K562 (cell line): ENCODE results near the gene CNGA3. TPM values are rescaled to one million over a fixed set of nuclear protein-coding genes. Genes with fewer than 3 reads are reported as not detected.

Source experiments
- ATAC-seq: fragments of 200-7000 bp; cut with Tn5 transposase; 3 replicates; pipeline ENCODE4 v1.9.1; 2020; ENCODE audit warnings: moderate library complexity
- BruUV-seq: library from RNA; stranded (reverse); fragments of 400-500 nt; replicated peaks from 2 replicates; lab custom pipeline; 2021; lab: Mats Ljungman, UMichigan
- CTCF ChIA-PET: fragments of 300-600 bp; formaldehyde crosslinking; extraction: SDS; loops from one replicate; lab custom pipeline; 2021; ENCODE audit warnings: low intra/inter-chr PET ratio; lab: Yijun Ruan, JAX
- POLR2A ChIA-PET: fragments of 300-600, 350-650 bp; sonication (Branson Sonifier 250); formaldehyde crosslinking; extraction: SDS; loops from one replicate; lab custom pipeline; 2021; ENCODE audit warnings: antibody characterized with exemption, inconsistent platforms; lab: Yijun Ruan, JAX
- DNase-seq, 4 experiments: peaks; one replicate each; pipeline versions ENCODE4 v3.0.0 to v3.0.0-alpha.2; 2011 to 2018; ENCODE audit warnings: low spot score in 3 of 4, mixed read lengths in 3 of 4; ENCODE audit errors: extremely low read depth in 1 of 4
- FAIRE-seq: peaks from 2 replicates; lab custom pipeline; 2011; peaks lifted over from hg19 to GRCh38; lab: Jason Lieb, UNC
- H2AFZ ChIP-seq: 2 replicates; pipeline ENCODE4 v1.6.0; 2011; ENCODE audit warnings: low read depth, low read length, control low read depth, inconsistent platforms
- H3K27ac ChIP-seq: fragments of 200-600 bp; 3 replicates; pipeline ENCODE4 v1.8.0; 2011; ENCODE audit warnings: low read depth, mild to moderate bottlenecking, control low read depth, inconsistent platforms, low read length, moderate library complexity, mixed read lengths; ENCODE audit errors: extremely low read depth
- H3K27me3 ChIP-seq, 2 experiments: fragments of 300-600 bp in 1 of 2; 2 replicates in 1 of 2; 3 replicates in 1 of 2; pipeline versions ENCODE4 v1.6.0 to v1.8.0; 2011; ENCODE audit warnings: inconsistent platforms in 2 of 2, low read length in 2 of 2, mild to moderate bottlenecking in 1 of 2, mixed read lengths in 1 of 2, moderate library complexity in 1 of 2; ENCODE audit not compliant: control insufficient read depth in 2 of 2, insufficient read depth in 2 of 2
- H3K36me3 ChIP-seq: fragments of 300-600 bp; 3 replicates; pipeline ENCODE4 v1.8.0; 2011; ENCODE audit warnings: mild to moderate bottlenecking, low read length, inconsistent platforms; ENCODE audit not compliant: control insufficient read depth, insufficient read depth
- H3K4me1 ChIP-seq, 2 experiments: fragments of 200-600 bp in 1 of 2; replicated peaks in 1 of 2; 2 replicates in 1 of 2; 3 replicates in 1 of 2; pipeline versions ENCODE4 v1.5.1 to v1.8.0; 2011; ENCODE audit warnings: inconsistent platforms in 2 of 2, low read length in 2 of 2, mild to moderate bottlenecking in 1 of 2, mixed read lengths in 1 of 2, moderate library complexity in 1 of 2; ENCODE audit not compliant: control insufficient read depth in 2 of 2, insufficient read depth in 2 of 2
- H3K4me2 ChIP-seq: 2 replicates; pipeline ENCODE4 v1.6.1; 2011; ENCODE audit warnings: low read length, control low read depth, inconsistent platforms, mixed read lengths; ENCODE audit not compliant: insufficient read depth
- H3K4me3 ChIP-seq: fragments of 200-600 bp; sonication (generic), shearing (Covaris generic); 2 replicates; pipeline ENCODE4 v1.5.1; 2016; ENCODE audit warnings: control low read depth, inconsistent platforms
- H3K79me2 ChIP-seq: fragments of 200-600 bp; 3 replicates; pipeline ENCODE4 v1.8.0; 2011; ENCODE audit warnings: low read length, inconsistent platforms; ENCODE audit not compliant: control insufficient read depth, insufficient read depth
- H3K9ac ChIP-seq, 2 experiments: 2 replicates each; pipeline versions ENCODE4 v1.6.0 to v1.6.1; 2011; ENCODE audit warnings: low read depth in 2 of 2, low read length in 2 of 2, control low read depth in 1 of 2, inconsistent platforms in 1 of 2, mild to moderate bottlenecking in 1 of 2, mixed read lengths in 1 of 2; ENCODE audit not compliant: insufficient read depth in 1 of 2
- H3K9me1 ChIP-seq: one replicate; pipeline ENCODE4 v1.6.0; 2011; ENCODE audit warnings: inconsistent platforms, mild to moderate bottlenecking, low read length, moderate library complexity; ENCODE audit not compliant: control insufficient read depth, insufficient read depth
- H3K9me3 ChIP-seq: replicated peaks from 2 replicates; pipeline ENCODE4 v1.5.1; 2011; ENCODE audit warnings: low read depth, low read length, inconsistent platforms; ENCODE audit not compliant: control insufficient read depth, insufficient read depth
- H4K20me1 ChIP-seq: replicated peaks from 2 replicates; pipeline ENCODE4 v1.6.1; 2011; ENCODE audit warnings: low read length, inconsistent platforms, mixed read lengths; ENCODE audit not compliant: control insufficient read depth, insufficient read depth
- DMBX1 ChIP-seq: fragments of 250-450 bp; sonication (Bioruptor Pico); IDR thresholded peaks from 2 replicates; pipeline ENCODE4 v1.8.0; 2022; ENCODE audit warnings: inconsistent platforms, mild to moderate bottlenecking, moderate library complexity, borderline replicate concordance
- EHMT2 ChIP-seq: fragments of 450-650 bp; IDR thresholded peaks from 2 replicates; pipeline ENCODE4 v1.6.1; 2018; ENCODE audit warnings: antibody characterized with exemption
- LARP7 ChIP-seq: fragments of 450-650 bp; IDR thresholded peaks from 2 replicates; pipeline ENCODE4 v1.6.1; 2016
- MEF2A ChIP-seq: IDR thresholded peaks from 2 replicates; pipeline ENCODE4 v1.6.1; 2011; ENCODE audit warnings: low read depth, mild to moderate bottlenecking, low read length, moderate library complexity; ENCODE audit not compliant: control insufficient read depth
- RAD21 ChIP-seq, 2 experiments: fragments of 250-450 bp in 1 of 2; fragments of 450-650 bp in 1 of 2; sonication (Bioruptor Pico) in 1 of 2; formaldehyde crosslinking in 1 of 2; IDR thresholded peaks in 1 of 2; conservative IDR thresholded peaks in 1 of 2; 2 replicates each; pipeline versions ENCODE4 v1.4.0 to v1.8.0; 2020 to 2022; ENCODE audit warnings: mild to moderate bottlenecking in 2 of 2, moderate library complexity in 1 of 2
- RFX7 ChIP-seq: fragments of 250-450 bp; sonication (Bioruptor Pico); IDR thresholded peaks from 2 replicates; pipeline ENCODE4 v1.5.1; 2021; ENCODE audit warnings: mild to moderate bottlenecking
- ZNF12 ChIP-seq: sonication (generic); formaldehyde crosslinking; IDR thresholded peaks from 2 replicates; pipeline ENCODE4 v1.4.0; 2020; ENCODE audit warnings: mild to moderate bottlenecking, missing genetic modification reagents
- ZNF134 ChIP-seq: fragments of 250-450 bp; sonication (Bioruptor Pico); conservative IDR thresholded peaks from 2 replicates; pipeline ENCODE4 v1.4.0; 2020
- ZNF212 ChIP-seq: fragments of 450-650 bp; formaldehyde crosslinking; IDR thresholded peaks from 2 replicates; pipeline ENCODE4 v1.4.0; 2020; ENCODE audit warnings: mild to moderate bottlenecking
- ZNF263 ChIP-seq: sonication (generic); formaldehyde crosslinking; IDR thresholded peaks from 2 replicates; pipeline ENCODE4 v1.8.0; 2022; ENCODE audit warnings: mild to moderate bottlenecking, missing genetic modification reagents, borderline replicate concordance
- WGBS: fragments of 100-300 bp; shearing (Covaris generic); methylation state at CpG from one replicate; pipeline ENCODE4 v1.1.6; 2016; ENCODE audit warnings: low coverage, mixed read lengths; ENCODE audit not compliant: insufficient coverage; ENCODE audit errors: missing lambda C conversion rate; 5-methylcytosine and 5-hydroxymethylcytosine counted together
- in situ Hi-C: fragments of 300-500 bp; cut with MboI; formaldehyde crosslinking; loops from 4 replicates; pipeline ENCODE4 v1.15.0; 2018; ENCODE audit warnings: inconsistent platforms, mixed read lengths
- intact Hi-C: fragments of 100-400 bp; cut with micrococcal nuclease; formaldehyde crosslinking; loops from 2 replicates; pipeline ENCODE4 v1.14.2; 2022
- polyA plus RNA-seq, 8 experiments: library from polyadenylated mRNA; depleted of rRNA in 4 of 8; stranded (reverse) in 5 of 8; unstranded in 3 of 8; fragments of >200 nt; fragmentation: Nextera tagmentation in 2 of 8; fragmentation: Illumina TruSeq in 1 of 8; extraction: Ambion mirVana in 2 of 8; extraction: Trizol in 1 of 8; gene quantifications; 2 replicates each; pipeline versions ENCODE4 v1.2.1 to v1.2.3, GENCODE V29; 2011 to 2014; ENCODE audit warnings: inconsistent platforms in 1 of 8, missing spikeins in 1 of 8
- total RNA-seq, 7 experiments: library from RNA; depleted of rRNA in 6 of 7; stranded (reverse); fragments of >200 nt in 6 of 7; fragmentation: Illumina TruSeq in 2 of 7; extraction: Trizol in 2 of 7; gene quantifications; 2 replicates each; pipeline versions ENCODE4 v1.2.1 to v1.2.3, GENCODE V29; 2011 to 2021; ENCODE audit warnings: low replicate concordance in 1 of 7
- TF ChIP-seq, protein P1 (sequence below): fragments of 250-450 bp; sonication (Bioruptor Pico); IDR thresholded peaks from 2 replicates; pipeline ENCODE4 v1.5.0; 2020; ENCODE audit warnings: mild to moderate bottlenecking, borderline replicate concordance
- TF ChIP-seq, protein P2 (sequence below): IDR thresholded peaks from 3 replicates; pipeline ENCODE4 v1.6.1; 2011; ENCODE audit warnings: borderline replicate concordance, mild to moderate bottlenecking, moderate library complexity; ENCODE audit not compliant: insufficient read length; ENCODE audit errors: extremely low read depth
- TF ChIP-seq, protein P3 (sequence below): fragments of 450-650 bp; formaldehyde crosslinking; IDR thresholded peaks from 2 replicates; pipeline ENCODE4 v1.4.0; 2022; ENCODE audit warnings: missing genetic modification characterization

Gene CNGA3
- total and polyA plus RNA-seq, 9 of the 15 experiments (the other 6 are each of a cell fraction or from before 2014, with no cell fraction given), result not detected

DNA sequence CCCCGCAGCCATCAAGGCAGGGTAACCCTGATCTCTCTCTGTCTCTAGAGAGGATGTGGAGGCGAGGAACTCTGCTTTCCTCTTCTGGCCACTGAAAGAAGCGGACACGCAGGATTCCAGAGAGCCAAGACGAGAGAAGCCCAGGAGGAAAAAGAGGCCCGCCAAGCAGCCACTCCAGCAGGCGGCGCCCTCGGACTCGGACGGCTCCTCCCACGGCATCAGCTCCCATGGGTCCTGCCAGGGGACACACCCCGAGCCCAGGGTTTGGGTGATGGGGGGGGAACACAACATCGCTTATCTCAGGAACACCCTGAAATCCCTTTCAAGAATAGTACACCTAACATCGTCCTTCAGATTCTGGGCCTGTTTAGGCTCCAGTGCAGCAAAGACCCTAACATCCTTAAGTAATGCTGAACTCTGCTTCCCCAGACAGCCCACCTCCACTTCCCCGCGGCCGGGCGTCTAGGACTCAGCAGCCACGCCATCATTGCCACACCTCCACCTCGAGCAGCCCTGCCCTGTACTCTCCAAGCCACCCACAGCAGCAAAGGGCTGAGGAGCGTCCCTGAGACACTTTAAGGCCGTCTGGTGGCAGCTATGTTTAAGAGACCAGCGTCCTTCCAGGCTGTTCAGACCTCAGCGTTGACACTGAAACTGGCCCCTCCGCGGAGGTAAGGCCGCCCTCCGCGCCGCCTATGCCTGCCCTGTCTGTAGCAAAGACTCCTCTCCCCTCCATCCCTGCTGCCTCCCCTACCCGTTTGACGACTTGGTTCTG lies 34.3 kb upstream of the CNGA3 start (continued):
- TF ChIP-seq MEF2A, result no peak
- no peak for TF ChIP-seq ZNF212 (CRISPR knock-in tag)
- no peak for TF ChIP-seq EHMT2
- TF ChIP-seq RAD21 (CRISPR knock-in tag; conservative IDR thresholded peaks at IDR 0.05 in 1 of 2, IDR thresholded peaks at IDR 0.05 in 1 of 2), result peak in 1 of 2 experiments; percentile 44; a peak in 2 of 4 replicates

DNA sequence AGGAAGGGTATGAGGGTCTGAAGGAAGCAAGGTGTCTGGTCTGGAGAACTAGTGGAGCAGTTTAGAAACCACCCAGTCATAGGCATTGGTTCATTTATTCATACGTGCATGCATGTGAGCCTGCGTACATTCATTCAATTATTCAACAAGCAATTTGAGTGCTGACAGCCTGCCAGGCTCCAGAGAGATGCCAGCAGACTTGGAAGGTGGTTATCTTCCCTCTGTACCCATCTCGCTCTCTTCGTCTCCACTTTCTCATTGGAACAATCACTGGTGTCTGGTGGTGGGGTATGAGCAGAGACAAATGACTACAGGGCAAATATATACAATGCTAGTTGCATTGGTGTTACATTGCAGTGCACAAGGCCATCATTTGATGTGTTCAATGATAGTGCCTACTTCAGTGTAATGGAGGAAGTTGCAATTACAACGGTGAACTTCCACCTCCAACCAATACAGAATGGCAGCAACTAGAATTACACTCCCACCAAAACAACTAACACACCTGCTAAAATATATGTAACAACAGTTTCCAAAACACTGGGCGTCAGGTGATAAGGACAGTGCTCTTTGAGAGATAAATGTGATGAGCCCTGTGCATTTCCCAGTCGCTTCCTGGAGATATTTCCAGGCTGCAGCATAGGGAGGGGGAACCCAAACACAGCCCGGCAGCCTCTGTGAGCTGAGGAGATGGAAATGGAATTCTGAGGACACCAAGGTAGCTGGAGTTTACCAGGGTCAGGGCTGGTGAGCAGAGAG lies 32.6 kb upstream of the CNGA3 start:
- WGBS, result 0% methylated on average over 8 of the region's 8 CpGs
- intact Hi-C loops (loop anchor here (5.0 kb wide), 1 partner anchor 74 kb away; no protein-coding TSS in a partner anchor), in situ Hi-C loops (no loop called here)
- ChIA-PET CTCF (no interaction called here), POLR2A (no interaction called here)
- BruUV-seq, result no TSS peak
- Histone ChIP-seq H3K4me1 (peaks cover 0 to 5% of the 10 kb centered on the region in 2 experiments; a peak in 1 of 5 replicates), H2AFZ (no peak overlapping the region), H4K20me1 (no peaks in the 10 kb centered on the region), H3K9ac (no peak overlapping the region), H3K9me1 (no peaks in the 10 kb centered on the region), H3K79me2 (no peaks in the 10 kb centered on the region), H3K27me3 (peaks cover 13 to 37% of the 10 kb centered on the region in 2 experiments; a peak in 4 of 5 replicates), H3K36me3 (no peaks in the 10 kb centered on the region), H3K9me3 (no peaks in the 10 kb centered on the region), H3K4me3 (no peak overlapping the region), H3K4me2 (no peak overlapping the region), H3K27ac (no peak overlapping the region)
- FAIRE-seq (no peak), ATAC-seq (no peak), DNase-seq (no peak)
- TF ChIP-seq, protein P1, sequence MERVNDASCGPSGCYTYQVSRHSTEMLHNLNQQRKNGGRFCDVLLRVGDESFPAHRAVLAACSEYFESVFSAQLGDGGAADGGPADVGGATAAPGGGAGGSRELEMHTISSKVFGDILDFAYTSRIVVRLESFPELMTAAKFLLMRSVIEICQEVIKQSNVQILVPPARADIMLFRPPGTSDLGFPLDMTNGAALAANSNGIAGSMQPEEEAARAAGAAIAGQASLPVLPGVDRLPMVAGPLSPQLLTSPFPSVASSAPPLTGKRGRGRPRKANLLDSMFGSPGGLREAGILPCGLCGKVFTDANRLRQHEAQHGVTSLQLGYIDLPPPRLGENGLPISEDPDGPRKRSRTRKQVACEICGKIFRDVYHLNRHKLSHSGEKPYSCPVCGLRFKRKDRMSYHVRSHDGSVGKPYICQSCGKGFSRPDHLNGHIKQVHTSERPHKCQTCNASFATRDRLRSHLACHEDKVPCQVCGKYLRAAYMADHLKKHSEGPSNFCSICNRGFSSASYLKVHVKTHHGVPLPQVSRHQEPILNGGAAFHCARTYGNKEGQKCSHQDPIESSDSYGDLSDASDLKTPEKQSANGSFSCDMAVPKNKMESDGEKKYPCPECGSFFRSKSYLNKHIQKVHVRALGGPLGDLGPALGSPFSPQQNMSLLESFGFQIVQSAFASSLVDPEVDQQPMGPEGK (CRISPR knock-in tag), result no peak
- TF ChIP-seq ZNF12 (CRISPR knock-in tag), result no peak
- no peak for TF ChIP-seq DMBX1 (CRISPR knock-in tag)
- no peak for TF ChIP-seq ZNF263 (CRISPR knock-in tag)
- TF ChIP-seq, protein P2, sequence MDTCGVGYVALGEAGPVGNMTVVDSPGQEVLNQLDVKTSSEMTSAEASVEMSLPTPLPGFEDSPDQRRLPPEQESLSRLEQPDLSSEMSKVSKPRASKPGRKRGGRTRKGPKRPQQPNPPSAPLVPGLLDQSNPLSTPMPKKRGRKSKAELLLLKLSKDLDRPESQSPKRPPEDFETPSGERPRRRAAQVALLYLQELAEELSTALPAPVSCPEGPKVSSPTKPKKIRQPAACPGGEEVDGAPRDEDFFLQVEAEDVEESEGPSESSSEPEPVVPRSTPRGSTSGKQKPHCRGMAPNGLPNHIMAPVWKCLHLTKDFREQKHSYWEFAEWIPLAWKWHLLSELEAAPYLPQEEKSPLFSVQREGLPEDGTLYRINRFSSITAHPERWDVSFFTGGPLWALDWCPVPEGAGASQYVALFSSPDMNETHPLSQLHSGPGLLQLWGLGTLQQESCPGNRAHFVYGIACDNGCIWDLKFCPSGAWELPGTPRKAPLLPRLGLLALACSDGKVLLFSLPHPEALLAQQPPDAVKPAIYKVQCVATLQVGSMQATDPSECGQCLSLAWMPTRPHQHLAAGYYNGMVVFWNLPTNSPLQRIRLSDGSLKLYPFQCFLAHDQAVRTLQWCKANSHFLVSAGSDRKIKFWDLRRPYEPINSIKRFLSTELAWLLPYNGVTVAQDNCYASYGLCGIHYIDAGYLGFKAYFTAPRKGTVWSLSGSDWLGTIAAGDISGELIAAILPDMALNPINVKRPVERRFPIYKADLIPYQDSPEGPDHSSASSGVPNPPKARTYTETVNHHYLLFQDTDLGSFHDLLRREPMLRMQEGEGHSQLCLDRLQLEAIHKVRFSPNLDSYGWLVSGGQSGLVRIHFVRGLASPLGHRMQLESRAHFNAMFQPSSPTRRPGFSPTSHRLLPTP, result no peak
- TF ChIP-seq, protein P3, sequence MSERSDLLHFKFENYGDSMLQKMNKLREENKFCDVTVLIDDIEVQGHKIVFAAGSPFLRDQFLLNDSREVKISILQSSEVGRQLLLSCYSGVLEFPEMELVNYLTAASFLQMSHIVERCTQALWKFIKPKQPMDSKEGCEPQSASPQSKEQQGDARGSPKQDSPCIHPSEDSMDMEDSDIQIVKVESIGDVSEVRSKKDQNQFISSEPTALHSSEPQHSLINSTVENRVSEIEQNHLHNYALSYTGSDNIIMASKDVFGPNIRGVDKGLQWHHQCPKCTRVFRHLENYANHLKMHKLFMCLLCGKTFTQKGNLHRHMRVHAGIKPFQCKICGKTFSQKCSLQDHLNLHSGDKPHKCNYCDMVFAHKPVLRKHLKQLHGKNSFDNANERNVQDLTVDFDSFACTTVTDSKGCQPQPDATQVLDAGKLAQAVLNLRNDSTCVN (CRISPR knock-in tag), result no peak
- TF ChIP-seq RFX7 (CRISPR knock-in tag), result no peak
- TF ChIP-seq LARP7, result no peak
- TF ChIP-seq ZNF134, result no peak
